ENCODE results near the gene PACRG. TPM values are rescaled to one million over a fixed set of nuclear protein-coding genes. Genes with fewer than 3 reads are reported as not detected.

PACRG gene
- total RNA-seq, 2 experiments from 2014 or later: not detected

DNA sequence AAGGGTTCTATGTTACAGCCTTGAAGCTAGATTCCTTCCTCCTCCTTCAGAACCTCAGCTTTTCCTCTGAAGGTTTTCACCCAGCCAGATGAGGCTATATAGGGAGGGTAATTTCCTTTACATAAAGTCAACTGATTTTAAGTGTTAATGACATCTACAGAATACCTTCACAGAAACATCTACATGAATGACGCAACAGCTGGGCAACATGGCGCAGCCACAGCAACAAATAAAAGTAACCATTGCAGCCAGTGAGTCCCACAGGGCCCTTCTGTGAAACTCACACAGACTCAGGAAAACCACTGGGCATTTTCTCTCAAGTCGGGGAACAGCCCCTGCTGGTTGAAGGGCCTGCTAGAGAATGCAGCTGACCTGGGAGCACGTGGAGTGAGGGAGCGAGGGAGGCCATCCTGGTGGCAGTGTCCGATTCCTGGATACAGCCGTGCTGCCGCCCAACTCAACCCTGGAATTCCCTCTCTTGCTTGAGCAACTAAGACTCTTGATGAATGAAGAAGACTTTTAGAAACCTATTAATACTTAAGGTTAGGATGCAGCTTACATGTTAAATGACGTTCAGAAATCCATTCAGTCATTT, 176.4 kb downstream of the PACRG start:
- Histone ChIP-seq H3K36me3 (ENCODE audit: insufficient read depth, low read length) (no peaks in the 10 kb centered on the region), H3K9me2 (ENCODE audit: insufficient read depth, low read length) (no peaks in the 10 kb centered on the region), H3K27ac (ENCODE audit: low read depth, low read length, poor library complexity, severe bottlenecking) (no peak overlapping the region), H3K4me2 (ENCODE audit: low read length) (no peak overlapping the region), H4K20me1 (ENCODE audit: insufficient read depth, low read length) (no peaks in the 10 kb centered on the region), H3K9me3 (ENCODE audit: low read length) (peaks cover 4% of the 10 kb centered on the region; the same call in 1 of the 2 replicates), H2AFZ (ENCODE audit: low read length) (no peak overlapping the region), H3K4me3 (ENCODE audit: low read depth, low read length, poor library complexity, severe bottlenecking) (no peak overlapping the region), H3K79me2 (ENCODE audit: insufficient read depth, low read depth, low read length) (no peaks in the 10 kb centered on the region), H3K4me1 (ENCODE audit: insufficient read depth, low read length, poor library complexity, severe bottlenecking) (no peaks in the 10 kb centered on the region)
- POLR2A ChIA-PET: interaction anchor here (0.5 to 1.3 kb wide), 2 partner anchors 9 to 191 kb away, joined by 3 to 4 read pairs; no protein-coding TSS in a partner anchor
- no TSS peak for BruUV-seq (replicated peaks)
- TF ChIP-seq EZH2phosphoT487 (IDR thresholded peaks at IDR 0.05; ENCODE audit: borderline replicate concordance, low read depth, low read length): no peak
- TF ChIP-seq CTCF (conservative IDR thresholded peaks at IDR 0.05; ENCODE audit: low read length): no peak
- CTCF ChIA-PET (ENCODE audit: unreplicated experiment): no interaction called here
- no peak for DNase-seq (ENCODE audit: low spot score)
- intact Hi-C loops (cut with micrococcal nuclease; ENCODE audit: unreplicated experiment): no loop called here

GRCh38 chr6:162906479-162906878, 178.7 kb downstream of the PACRG start:
- POLR2A ChIA-PET: interaction anchor here (0.5 to 1.6 kb wide), 2 partner anchors 9 to 220 kb away, joined by 4 read pairs; no protein-coding TSS in a partner anchor

More at GRCh38 chr6:162906479-162906878, 178.7 kb downstream of the PACRG start:
- TF ChIP-seq EZH2phosphoT487 (IDR thresholded peaks at IDR 0.05; ENCODE audit: borderline replicate concordance, low read depth, low read length) (no peak), CTCF (conservative IDR thresholded peaks at IDR 0.05; ENCODE audit: low read length) (no peak)
- Histone ChIP-seq H3K27ac (ENCODE audit: low read depth, low read length, poor library complexity, severe bottlenecking) (no peak overlapping the region), H3K79me2 (ENCODE audit: insufficient read depth, low read depth, low read length) (no peaks in the 10 kb centered on the region), H3K9me2 (ENCODE audit: insufficient read depth, low read length) (no peaks in the 10 kb centered on the region), H2AFZ (ENCODE audit: low read length) (no peak overlapping the region), H3K4me1 (ENCODE audit: insufficient read depth, low read length, poor library complexity, severe bottlenecking) (no peaks in the 10 kb centered on the region), H4K20me1 (ENCODE audit: insufficient read depth, low read length) (no peaks in the 10 kb centered on the region), H3K9me3 (ENCODE audit: low read length) (peaks cover 4% of the 10 kb centered on the region; the same call in 1 of the 2 replicates), H3K4me2 (ENCODE audit: low read length) (no peak overlapping the region), H3K4me3 (ENCODE audit: low read depth, low read length, poor library complexity, severe bottlenecking) (no peak overlapping the region), H3K36me3 (ENCODE audit: insufficient read depth, low read length) (no peaks in the 10 kb centered on the region)
- CTCF ChIA-PET (ENCODE audit: unreplicated experiment): no interaction called here
- BruUV-seq (replicated peaks): no TSS peak
- no peak for DNase-seq (ENCODE audit: low spot score)
- intact Hi-C loops (cut with micrococcal nuclease; ENCODE audit: unreplicated experiment): no loop called here

Data from OCI-LY7 (cell line).